Measurements from ENCODE around the gene ICAM2. TPM values are rescaled to one million over a fixed set of nuclear protein-coding genes. Genes with fewer than 3 reads are reported as not detected.

The ICAM2 gene
- total RNA-seq (2021), result 0.33 to 0.57 TPM (median 0.44 TPM) in 3 replicates
- Bru-seq, nascent RNA, result percentile 1 among the genes with signal in this experiment
- long read RNA-seq, experiment 1, result 0 reads
- long read RNA-seq, experiment 2, result 0 reads
- long read RNA-seq, experiment 3, partial matches to known transcripts, result 0 of 1 reads
- long read RNA-seq, experiment 3, other reads (novel, unspliced or antisense), result 0 of 1 reads

DNA sequence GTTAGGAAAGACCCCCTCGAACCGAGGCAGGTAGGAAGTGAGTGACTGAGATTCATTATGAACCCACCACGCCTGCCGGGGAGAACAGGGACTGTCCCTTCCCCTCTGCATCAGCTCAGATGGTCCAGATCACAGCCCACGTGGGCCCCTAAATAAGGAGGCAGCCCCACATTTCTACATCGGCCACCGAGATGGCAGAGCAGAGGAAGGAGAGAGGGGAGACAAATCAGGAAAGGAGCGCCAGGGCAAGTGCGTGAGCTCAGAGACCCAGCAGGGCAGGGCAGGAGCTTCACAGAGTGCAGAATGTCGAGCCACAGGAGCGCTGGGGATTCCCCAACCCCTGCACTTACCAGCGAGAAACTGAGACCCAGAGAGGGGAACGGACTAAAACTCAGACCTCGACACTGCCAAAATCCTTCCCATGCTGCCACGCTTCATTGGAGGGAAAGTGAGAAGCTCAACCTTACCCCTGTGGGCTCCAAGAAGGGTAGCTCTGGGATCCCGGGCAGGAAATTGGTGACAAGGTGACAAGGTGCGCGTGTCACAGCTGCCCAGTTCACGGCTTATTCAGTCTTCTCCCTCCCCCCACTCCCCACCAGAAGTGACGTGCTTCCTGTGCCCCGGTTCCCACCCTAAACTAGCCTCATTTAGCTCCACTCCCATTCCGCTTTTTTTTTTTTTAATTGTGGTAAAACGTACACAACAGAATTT lies at the start of gene ICAM2:
TSS of gene ICAM2 (minus strand) at position 578 of the 711 bp plus-strand sequence. CDS start 13,942 bp downstream, outside the sequence.
- CTCF ChIA-PET, result interaction anchor here (0.6 to 2.1 kb wide), 11 partner anchors 9 to 278 kb away, joined by 3 to 15 read pairs (median 6); partner anchors contain the start of gene GH1
- Mint-ChIP-seq H3K36me3 (no peaks in the 10 kb centered on the region), H3K4me3 (peak within 1 kb of the TSS; percentile 41), H3K9me3 (peaks cover 5% of the 10 kb centered on the region), H3K27ac (no peak within 1 kb of the TSS; the same call in 1 of the 2 replicates), H3K4me1 (peaks cover 10% of the 10 kb centered on the region), H3K27me3 (ENCODE audit: low read depth) (peaks cover 2% of the 10 kb centered on the region; the same call in 1 of the 2 replicates)
- POLR2A ChIA-PET, result no interaction called here
- DNase-seq (ENCODE audit: low spot score) (no peak), ATAC-seq (peak; percentile 63)
- no peak for TF ChIP-seq ATF6 (CRISPR knock-in tag; IDR thresholded peaks at IDR 0.05)
- TF ChIP-seq, protein P1, sequence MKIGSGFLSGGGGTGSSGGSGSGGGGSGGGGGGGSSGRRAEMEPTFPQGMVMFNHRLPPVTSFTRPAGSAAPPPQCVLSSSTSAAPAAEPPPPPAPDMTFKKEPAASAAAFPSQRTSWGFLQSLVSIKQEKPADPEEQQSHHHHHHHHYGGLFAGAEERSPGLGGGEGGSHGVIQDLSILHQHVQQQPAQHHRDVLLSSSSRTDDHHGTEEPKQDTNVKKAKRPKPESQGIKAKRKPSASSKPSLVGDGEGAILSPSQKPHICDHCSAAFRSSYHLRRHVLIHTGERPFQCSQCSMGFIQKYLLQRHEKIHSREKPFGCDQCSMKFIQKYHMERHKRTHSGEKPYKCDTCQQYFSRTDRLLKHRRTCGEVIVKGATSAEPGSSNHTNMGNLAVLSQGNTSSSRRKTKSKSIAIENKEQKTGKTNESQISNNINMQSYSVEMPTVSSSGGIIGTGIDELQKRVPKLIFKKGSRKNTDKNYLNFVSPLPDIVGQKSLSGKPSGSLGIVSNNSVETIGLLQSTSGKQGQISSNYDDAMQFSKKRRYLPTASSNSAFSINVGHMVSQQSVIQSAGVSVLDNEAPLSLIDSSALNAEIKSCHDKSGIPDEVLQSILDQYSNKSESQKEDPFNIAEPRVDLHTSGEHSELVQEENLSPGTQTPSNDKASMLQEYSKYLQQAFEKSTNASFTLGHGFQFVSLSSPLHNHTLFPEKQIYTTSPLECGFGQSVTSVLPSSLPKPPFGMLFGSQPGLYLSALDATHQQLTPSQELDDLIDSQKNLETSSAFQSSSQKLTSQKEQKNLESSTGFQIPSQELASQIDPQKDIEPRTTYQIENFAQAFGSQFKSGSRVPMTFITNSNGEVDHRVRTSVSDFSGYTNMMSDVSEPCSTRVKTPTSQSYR (CRISPR knock-in tag; IDR thresholded peaks at IDR 0.05), result no peak
- no peak for TF ChIP-seq GTF2I (CRISPR knock-in tag; conservative IDR thresholded peaks at IDR 0.05)
- TF ChIP-seq OVOL2 (CRISPR knock-in tag; IDR thresholded peaks at IDR 0.05; ENCODE audit: borderline replicate concordance), result no peak
- no peak for TF ChIP-seq TEAD1 (CRISPR knock-in tag; IDR thresholded peaks at IDR 0.05)
- TF ChIP-seq, protein P2, sequence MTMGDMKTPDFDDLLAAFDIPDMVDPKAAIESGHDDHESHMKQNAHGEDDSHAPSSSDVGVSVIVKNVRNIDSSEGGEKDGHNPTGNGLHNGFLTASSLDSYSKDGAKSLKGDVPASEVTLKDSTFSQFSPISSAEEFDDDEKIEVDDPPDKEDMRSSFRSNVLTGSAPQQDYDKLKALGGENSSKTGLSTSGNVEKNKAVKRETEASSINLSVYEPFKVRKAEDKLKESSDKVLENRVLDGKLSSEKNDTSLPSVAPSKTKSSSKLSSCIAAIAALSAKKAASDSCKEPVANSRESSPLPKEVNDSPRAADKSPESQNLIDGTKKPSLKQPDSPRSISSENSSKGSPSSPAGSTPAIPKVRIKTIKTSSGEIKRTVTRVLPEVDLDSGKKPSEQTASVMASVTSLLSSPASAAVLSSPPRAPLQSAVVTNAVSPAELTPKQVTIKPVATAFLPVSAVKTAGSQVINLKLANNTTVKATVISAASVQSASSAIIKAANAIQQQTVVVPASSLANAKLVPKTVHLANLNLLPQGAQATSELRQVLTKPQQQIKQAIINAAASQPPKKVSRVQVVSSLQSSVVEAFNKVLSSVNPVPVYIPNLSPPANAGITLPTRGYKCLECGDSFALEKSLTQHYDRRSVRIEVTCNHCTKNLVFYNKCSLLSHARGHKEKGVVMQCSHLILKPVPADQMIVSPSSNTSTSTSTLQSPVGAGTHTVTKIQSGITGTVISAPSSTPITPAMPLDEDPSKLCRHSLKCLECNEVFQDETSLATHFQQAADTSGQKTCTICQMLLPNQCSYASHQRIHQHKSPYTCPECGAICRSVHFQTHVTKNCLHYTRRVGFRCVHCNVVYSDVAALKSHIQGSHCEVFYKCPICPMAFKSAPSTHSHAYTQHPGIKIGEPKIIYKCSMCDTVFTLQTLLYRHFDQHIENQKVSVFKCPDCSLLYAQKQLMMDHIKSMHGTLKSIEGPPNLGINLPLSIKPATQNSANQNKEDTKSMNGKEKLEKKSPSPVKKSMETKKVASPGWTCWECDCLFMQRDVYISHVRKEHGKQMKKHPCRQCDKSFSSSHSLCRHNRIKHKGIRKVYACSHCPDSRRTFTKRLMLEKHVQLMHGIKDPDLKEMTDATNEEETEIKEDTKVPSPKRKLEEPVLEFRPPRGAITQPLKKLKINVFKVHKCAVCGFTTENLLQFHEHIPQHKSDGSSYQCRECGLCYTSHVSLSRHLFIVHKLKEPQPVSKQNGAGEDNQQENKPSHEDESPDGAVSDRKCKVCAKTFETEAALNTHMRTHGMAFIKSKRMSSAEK (CRISPR knock-in tag; IDR thresholded peaks at IDR 0.05; ENCODE audit: borderline replicate concordance), result no peak
- no peak for TF ChIP-seq ESRRA (CRISPR knock-in tag; IDR thresholded peaks at IDR 0.05; ENCODE audit: borderline replicate concordance)
- TF ChIP-seq ZNF425 (CRISPR knock-in tag; conservative IDR thresholded peaks at IDR 0.05), result no peak
- no peak for TF ChIP-seq TCF7 (CRISPR knock-in tag; IDR thresholded peaks at IDR 0.05; ENCODE audit: low read depth)
- TF ChIP-seq ZNF396 (CRISPR knock-in tag; IDR thresholded peaks at IDR 0.05; ENCODE audit: borderline replicate concordance), result no peak
- TF ChIP-seq CREM (CRISPR knock-in tag; IDR thresholded peaks at IDR 0.05), result no peak
- TF ChIP-seq NR2C2 (CRISPR knock-in tag; IDR thresholded peaks at IDR 0.05), result no peak
- TF ChIP-seq, protein P3, sequence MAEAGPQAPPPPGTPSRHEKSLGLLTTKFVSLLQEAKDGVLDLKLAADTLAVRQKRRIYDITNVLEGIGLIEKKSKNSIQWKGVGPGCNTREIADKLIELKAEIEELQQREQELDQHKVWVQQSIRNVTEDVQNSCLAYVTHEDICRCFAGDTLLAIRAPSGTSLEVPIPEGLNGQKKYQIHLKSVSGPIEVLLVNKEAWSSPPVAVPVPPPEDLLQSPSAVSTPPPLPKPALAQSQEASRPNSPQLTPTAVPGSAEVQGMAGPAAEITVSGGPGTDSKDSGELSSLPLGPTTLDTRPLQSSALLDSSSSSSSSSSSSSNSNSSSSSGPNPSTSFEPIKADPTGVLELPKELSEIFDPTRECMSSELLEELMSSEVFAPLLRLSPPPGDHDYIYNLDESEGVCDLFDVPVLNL (CRISPR knock-in tag; IDR thresholded peaks at IDR 0.05; ENCODE audit: borderline replicate concordance, low read depth), result no peak
- TF ChIP-seq, protein P4, sequence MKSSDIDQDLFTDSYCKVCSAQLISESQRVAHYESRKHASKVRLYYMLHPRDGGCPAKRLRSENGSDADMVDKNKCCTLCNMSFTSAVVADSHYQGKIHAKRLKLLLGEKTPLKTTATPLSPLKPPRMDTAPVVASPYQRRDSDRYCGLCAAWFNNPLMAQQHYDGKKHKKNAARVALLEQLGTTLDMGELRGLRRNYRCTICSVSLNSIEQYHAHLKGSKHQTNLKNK (CRISPR knock-in tag; IDR thresholded peaks at IDR 0.05), result no peak
- TF ChIP-seq CBFB (CRISPR knock-in tag; IDR thresholded peaks at IDR 0.05; ENCODE audit: low read depth), result no peak
